ENCODE measurements around the gene PITPNC1. TPM values are rescaled to one million over a fixed set of nuclear protein-coding genes. Genes with fewer than 3 reads are reported as not detected.
A peak's percentile ranks its signal among the peaks of the same experiment; 100 is the strongest.
"Not testable (repeated sequence)": the region's sequence is repeated elsewhere in the genome, so short reads cannot be mapped to it uniquely, and the experiment has no call there.

PITPNC1 gene
- total RNA-seq, 1 experiment from 2014 or later: 22.3 TPM

DNA sequence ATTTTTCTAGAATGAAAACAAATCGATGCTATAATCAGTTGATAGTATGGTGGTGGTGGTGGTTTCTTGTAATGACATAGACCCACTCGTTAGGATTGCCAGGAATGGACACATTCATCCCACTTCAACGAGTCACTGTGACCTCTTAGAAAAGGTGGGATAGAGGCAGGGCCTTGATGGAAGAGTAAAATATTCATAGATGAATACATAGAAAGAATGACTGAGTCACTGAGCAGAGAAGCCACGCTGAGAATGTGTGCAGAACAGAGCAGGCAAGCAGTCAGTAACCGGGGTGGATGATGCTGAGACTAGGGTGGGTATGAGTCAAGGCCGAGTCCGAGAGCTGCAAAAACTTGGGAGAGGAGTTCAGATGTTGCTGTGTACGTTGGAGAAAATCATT, 129.9 kb downstream of the PITPNC1 start:
- no peak for DNase-seq (ENCODE audit: low read depth, low spot score)
- in situ Hi-C loops (cut with HindIII; ENCODE audit: low pct_unique_long_range_greater_than_20kb, low sequenced_read_pairs): no loop called here

- in situ Hi-C loops (cut with HindIII; ENCODE audit: low pct_unique_long_range_greater_than_20kb, low sequenced_read_pairs): no loop called here
- DNase-seq (ENCODE audit: low read depth, low spot score): peak; percentile 92
Observed at GRCh38 chr17:67509390-67510287, 132.6 kb downstream of the PITPNC1 start.

DNA sequence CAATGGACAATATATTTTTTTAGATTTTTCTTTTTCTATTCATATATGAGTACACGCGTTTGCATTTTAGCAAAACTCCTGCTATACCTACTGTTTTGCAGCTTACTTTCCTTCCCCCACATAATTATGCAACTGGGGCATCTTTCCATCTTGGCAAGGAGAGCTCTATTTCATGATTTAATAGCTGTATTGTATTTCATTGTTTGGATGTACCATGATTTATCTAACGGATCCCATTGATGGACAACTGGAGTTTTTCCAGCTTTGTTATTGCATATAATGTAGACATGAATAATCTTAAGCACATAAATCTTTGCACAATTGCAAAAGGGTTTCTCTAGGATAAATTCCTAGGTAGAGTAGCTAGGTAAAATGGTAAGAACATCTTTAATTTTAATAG, 133.9 kb downstream of the PITPNC1 start:
- in situ Hi-C loops (cut with HindIII; ENCODE audit: low pct_unique_long_range_greater_than_20kb, low sequenced_read_pairs): no loop called here
- DNase-seq (ENCODE audit: low read depth, low spot score): no peak

GRCh38 chr17:67511804-67512203, 134.7 kb downstream of the PITPNC1 start:
- DNase-seq (ENCODE audit: low read depth, low spot score): no peak
- in situ Hi-C loops (cut with HindIII; ENCODE audit: low pct_unique_long_range_greater_than_20kb, low sequenced_read_pairs): no loop called here

- DNase-seq (ENCODE audit: low read depth, low spot score): peak; percentile 32
- in situ Hi-C loops (cut with HindIII; ENCODE audit: low pct_unique_long_range_greater_than_20kb, low sequenced_read_pairs): no loop called here
Observed at GRCh38 chr17:67514998-67515397, 137.9 kb downstream of the PITPNC1 start.

DNA sequence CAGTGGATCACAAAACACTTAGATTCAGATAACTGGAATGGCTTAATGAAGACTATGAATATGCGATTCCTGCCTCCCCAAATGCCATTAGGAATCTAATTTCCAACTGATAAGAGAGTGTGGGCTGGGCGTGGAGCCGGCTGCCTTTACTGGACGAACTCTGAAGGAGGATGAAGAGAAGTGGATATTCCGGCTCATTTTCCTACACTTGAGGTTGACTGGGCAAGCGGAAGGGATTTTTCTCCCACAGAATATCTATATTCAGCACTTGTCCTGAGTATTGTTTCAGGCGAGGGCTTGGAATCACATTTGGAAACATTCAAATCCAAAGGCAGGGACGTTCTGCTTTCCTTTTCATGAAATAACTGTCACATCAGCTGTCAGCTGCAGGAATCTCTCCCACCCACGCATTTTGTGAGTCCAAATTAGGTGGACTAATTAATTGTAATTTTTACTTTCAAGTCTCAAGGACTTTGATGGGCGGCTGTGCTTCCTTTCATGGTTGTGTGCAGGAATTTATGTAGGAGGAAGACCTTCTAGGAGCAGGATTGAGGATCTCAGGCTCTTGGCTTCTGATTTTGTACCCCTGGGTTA, 138.5 kb downstream of the PITPNC1 start:
- in situ Hi-C loops (cut with HindIII; ENCODE audit: low pct_unique_long_range_greater_than_20kb, low sequenced_read_pairs): no loop called here
- no peak for DNase-seq (ENCODE audit: low read depth, low spot score)

GRCh38 chr17:67516571-67516970, 139.5 kb downstream of the PITPNC1 start:
- DNase-seq (ENCODE audit: low read depth, low spot score); in situ Hi-C loops (cut with HindIII; ENCODE audit: low pct_unique_long_range_greater_than_20kb, low sequenced_read_pairs): not testable (repeated sequence)

- in situ Hi-C loops (cut with HindIII; ENCODE audit: low pct_unique_long_range_greater_than_20kb, low sequenced_read_pairs): no loop called here
- DNase-seq (ENCODE audit: low read depth, low spot score): peak; percentile 36
Observed at GRCh38 chr17:67517325-67517724, 140.2 kb downstream of the PITPNC1 start.

DNA sequence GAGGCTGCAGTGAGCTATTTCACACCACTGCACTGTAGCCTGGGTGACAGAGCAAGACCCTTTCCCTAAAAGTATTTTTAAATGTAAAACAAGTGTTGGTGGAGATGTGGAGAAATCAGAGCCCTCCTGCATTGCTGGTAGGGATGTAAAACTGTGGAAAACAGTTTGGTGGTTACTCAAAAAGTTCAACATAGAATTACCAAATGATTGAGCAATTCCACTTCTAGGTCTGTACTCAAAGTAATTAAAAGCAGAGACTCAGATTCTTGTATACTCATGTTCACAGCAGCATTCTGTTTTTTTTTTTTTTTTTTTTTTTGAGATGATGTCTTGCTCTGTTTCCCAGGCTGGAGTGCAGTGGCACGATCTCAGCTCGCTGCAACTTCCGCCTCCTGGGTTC, 141.8 kb downstream of the PITPNC1 start:
- in situ Hi-C loops (cut with HindIII; ENCODE audit: low pct_unique_long_range_greater_than_20kb, low sequenced_read_pairs): no loop called here
- DNase-seq (ENCODE audit: low read depth, low spot score): no peak

DNA sequence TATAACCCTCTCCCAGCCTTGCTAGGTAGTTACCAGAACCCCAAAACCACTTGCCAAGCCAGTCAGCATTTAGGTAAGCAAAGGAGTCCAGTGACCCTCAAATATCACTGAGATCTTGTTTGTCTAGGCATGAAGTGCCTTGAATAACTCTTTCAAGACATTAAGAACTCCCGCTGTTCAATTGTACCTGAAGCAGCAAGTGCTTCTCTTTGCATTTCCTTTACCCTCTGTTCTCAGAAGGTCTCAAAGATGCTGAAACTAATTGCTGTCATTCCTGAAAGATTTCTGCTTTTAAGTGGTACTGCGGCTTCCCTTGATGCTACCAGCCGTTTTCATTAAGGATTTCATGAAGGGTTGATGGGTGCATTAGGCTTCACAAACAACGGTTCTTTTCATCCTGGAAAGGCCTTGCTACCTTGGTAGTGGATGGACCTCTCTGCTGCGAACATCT, 142.7 kb downstream of the PITPNC1 start:
- no peak for DNase-seq (ENCODE audit: low read depth, low spot score)
- in situ Hi-C loops (cut with HindIII; ENCODE audit: low pct_unique_long_range_greater_than_20kb, low sequenced_read_pairs): no loop called here

DNA sequence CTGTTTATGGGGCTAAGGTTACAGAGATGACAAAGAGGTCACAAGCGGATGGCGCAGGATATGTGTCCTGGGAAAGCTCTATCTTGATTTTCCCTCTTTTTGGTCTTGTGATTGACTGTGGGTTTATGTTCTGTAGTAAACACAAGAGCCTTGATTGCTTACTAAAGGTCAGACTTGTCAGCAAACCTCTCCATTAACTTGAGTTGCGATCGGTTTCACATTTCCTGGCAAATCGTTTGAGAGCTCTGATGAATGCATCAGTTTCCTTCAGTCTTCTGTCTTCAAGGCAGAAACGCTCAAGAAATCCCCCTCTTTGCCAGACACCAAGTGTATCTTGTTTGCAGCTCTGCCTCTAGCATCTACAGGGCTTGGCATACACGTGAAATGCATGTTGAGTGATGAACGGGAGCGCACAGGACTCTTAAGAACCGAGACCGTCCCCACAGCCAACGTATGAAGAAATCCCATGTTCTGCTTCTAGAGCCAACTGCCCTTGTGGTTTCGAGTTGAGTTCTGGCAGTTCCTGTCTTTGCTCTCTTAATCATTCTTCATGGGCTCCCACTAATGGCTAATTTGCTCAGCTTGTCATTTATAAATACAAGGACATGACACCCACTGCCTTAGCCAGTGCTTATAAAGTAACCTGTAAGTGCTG, 143.3 kb downstream of the PITPNC1 start:
- in situ Hi-C loops (cut with HindIII; ENCODE audit: low pct_unique_long_range_greater_than_20kb, low sequenced_read_pairs): no loop called here
- peak; percentile 89 for DNase-seq (ENCODE audit: low read depth, low spot score)

DNA sequence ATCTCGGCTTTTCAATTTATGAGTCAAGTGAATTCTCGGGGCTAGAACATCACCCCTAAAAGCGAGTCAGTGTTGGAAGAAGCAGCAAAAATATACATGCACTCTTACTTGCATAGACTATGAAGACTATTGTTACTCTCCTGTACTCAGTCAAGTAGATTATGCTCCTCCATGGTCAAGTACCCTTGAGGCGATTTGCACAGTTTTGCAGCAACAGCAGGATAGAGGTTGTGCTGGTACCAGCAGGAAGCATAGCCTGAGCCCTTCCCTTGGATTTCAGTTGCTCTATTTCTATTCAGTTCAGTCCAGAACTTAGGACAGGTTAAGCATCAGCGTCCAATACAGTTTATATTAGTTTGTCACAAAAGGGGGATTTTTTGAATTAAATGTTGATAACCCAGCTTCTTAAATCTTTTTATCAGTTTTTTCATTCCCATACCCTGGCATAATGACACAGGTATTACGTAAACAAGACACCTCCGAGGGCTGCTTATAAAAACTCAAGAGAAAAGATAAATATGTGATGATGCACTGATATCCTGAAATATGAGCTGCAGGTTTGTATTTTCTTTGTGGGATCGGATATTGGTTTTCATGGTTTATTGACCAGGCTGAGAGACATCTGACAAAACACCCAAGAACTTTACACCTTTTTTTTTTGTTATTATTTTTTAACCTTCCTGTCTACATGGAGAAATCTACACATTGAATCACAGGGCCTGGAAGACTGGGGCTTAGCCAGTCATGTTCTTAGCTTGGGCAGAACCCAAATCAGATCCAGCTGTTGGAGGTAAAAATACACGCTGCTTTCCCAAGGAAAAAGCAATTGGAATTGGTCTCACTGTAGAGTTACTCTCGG, 144.1 kb downstream of the PITPNC1 start:
- peak; percentile 46 for DNase-seq (ENCODE audit: low read depth, low spot score)
- in situ Hi-C loops (cut with HindIII; ENCODE audit: low pct_unique_long_range_greater_than_20kb, low sequenced_read_pairs): no loop called here

- DNase-seq (ENCODE audit: low read depth, low spot score): no peak
- in situ Hi-C loops (cut with HindIII; ENCODE audit: low pct_unique_long_range_greater_than_20kb, low sequenced_read_pairs): no loop called here
Observed at GRCh38 chr17:67521775-67522069, 144.6 kb downstream of the PITPNC1 start.

GRCh38 chr17:67523101-67523500, 146.0 kb downstream of the PITPNC1 start:
- DNase-seq (ENCODE audit: low read depth, low spot score): no peak
- in situ Hi-C loops (cut with HindIII; ENCODE audit: low pct_unique_long_range_greater_than_20kb, low sequenced_read_pairs): no loop called here

GRCh38 chr17:67525239-67526135, 148.4 kb downstream of the PITPNC1 start:
- no peak for DNase-seq (ENCODE audit: low read depth, low spot score)
- in situ Hi-C loops (cut with HindIII; ENCODE audit: low pct_unique_long_range_greater_than_20kb, low sequenced_read_pairs): no loop called here

DNA sequence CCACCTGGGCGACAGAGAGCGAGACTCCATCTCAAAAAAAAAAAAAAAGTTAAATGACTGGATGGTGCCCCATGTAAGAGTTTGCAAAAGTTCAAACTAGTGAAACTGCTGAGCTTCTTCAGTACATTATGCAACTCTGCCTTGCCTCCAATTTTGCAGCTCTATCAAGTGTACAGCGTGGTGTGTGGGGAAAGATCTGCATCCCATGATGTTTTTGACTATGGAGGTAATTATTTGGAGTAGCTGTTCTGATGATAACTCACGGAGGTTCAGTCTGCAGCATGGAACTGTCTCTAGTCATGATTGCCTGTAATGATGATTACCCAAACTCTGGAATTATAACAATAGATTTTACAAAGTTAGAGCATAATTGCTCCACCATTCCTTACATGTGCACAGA, 149.6 kb downstream of the PITPNC1 start:
- no peak for DNase-seq (ENCODE audit: low read depth, low spot score)
- in situ Hi-C loops (cut with HindIII; ENCODE audit: low pct_unique_long_range_greater_than_20kb, low sequenced_read_pairs): no loop called here
